SK-N-SH (cell line): ENCODE measurements around the gene UBR2. TPM values are rescaled to one million over a fixed set of nuclear protein-coding genes. Genes with fewer than 3 reads are reported as not detected.

ENCODE experiments used
- CTCF ChIA-PET: fragments of 300-600, 350-600 bp; formaldehyde crosslinking; extraction: SDS; loops from one replicate; lab custom pipeline; 2021; lab: Yijun Ruan, JAX
- POLR2A ChIA-PET: fragments of 350-600 bp; sonication (Branson Sonifier 250); formaldehyde crosslinking; extraction: SDS; loops from one replicate; lab custom pipeline; 2020; ENCODE audit warnings: antibody characterized with exemption, inconsistent platforms; lab: Yijun Ruan, JAX
- DNase-seq: peaks from one replicate; pipeline ENCODE4 v3.0.0; 2012
- H2AFZ ChIP-seq: fragments of 200-600 bp; sonication (generic); 2 replicates; pipeline ENCODE4 v1.8.1; 2016; ENCODE audit warnings: antibody characterized with exemption, mild to moderate bottlenecking, low read depth
- H3F3A ChIP-seq: fragments of 200-600 bp; sonication (generic); replicated peaks from 2 replicates; pipeline ENCODE3; 2016; ENCODE audit warnings: antibody characterized with exemption, mild to moderate bottlenecking; ENCODE audit not compliant: insufficient read depth
- H3K27ac ChIP-seq, 2 experiments: fragments of 200-500 bp in 1 of 2; fragments of 200-600 bp in 1 of 2; sonication (Bioruptor generic) in 1 of 2; sonication (generic), shearing (Covaris generic) in 1 of 2; 2 replicates each; pipeline versions ENCODE4 v1.5.1 to v1.6.1; 2014 to 2016; ENCODE audit warnings: low read depth in 2 of 2, inconsistent platforms in 1 of 2, low read length in 1 of 2, mild to moderate bottlenecking in 1 of 2, mixed read lengths in 1 of 2
- H3K27me3 ChIP-seq: fragments of 200-600 bp; sonication (generic), shearing (Covaris generic); 2 replicates; pipeline ENCODE4 v1.6.1; 2016; ENCODE audit warnings: mixed run types; ENCODE audit not compliant: insufficient read depth
- H3K36me3 ChIP-seq, 2 experiments: fragments of 200-500 bp in 1 of 2; fragments of 200-600 bp in 1 of 2; sonication (Bioruptor generic) in 1 of 2; sonication (generic) in 1 of 2; replicated peaks in 1 of 2; 2 replicates each; pipeline versions ENCODE3 to v1.5.1; 2014 to 2016; ENCODE audit warnings: low read length in 1 of 2, mild to moderate bottlenecking in 1 of 2; ENCODE audit not compliant: insufficient read depth in 2 of 2, control insufficient read depth in 1 of 2
- H3K4me1 ChIP-seq, 2 experiments: fragments of 200-500 bp in 1 of 2; fragments of 200-600 bp in 1 of 2; sonication (Bioruptor generic) in 1 of 2; sonication (generic), shearing (Covaris generic) in 1 of 2; 2 replicates each; pipeline versions ENCODE4 v1.5.1 to v1.6.1; 2014 to 2016; ENCODE audit warnings: low read depth in 1 of 2, low read length in 1 of 2, mixed run types in 1 of 2; ENCODE audit not compliant: insufficient read depth in 2 of 2, control insufficient read depth in 1 of 2
- H3K4me2 ChIP-seq: fragments of 200-600 bp; sonication (generic), shearing (Covaris generic); 2 replicates; pipeline ENCODE4 v1.6.1; 2017; ENCODE audit warnings: mixed run types
- H3K4me3 ChIP-seq, 2 experiments: fragments of 200-500 bp in 1 of 2; fragments of 200-600 bp in 1 of 2; sonication (Bioruptor generic) in 1 of 2; sonication (generic), shearing (Covaris generic) in 1 of 2; 2 replicates each; pipeline versions ENCODE4 v1.5.1 to v1.8.1; 2014 to 2016; ENCODE audit warnings: low read depth in 2 of 2, inconsistent platforms in 1 of 2, low read length in 1 of 2, mild to moderate bottlenecking in 1 of 2, mixed read lengths in 1 of 2, moderate library complexity in 1 of 2
- H3K79me2 ChIP-seq: fragments of 200-600 bp; sonication (generic); 2 replicates; pipeline ENCODE4 v1.8.1; 2017; ENCODE audit warnings: mild to moderate bottlenecking; ENCODE audit not compliant: insufficient read depth
- H3K9ac ChIP-seq: fragments of 200-600 bp; sonication (generic); 2 replicates; pipeline ENCODE4 v1.6.1; 2017; ENCODE audit warnings: mixed run types
- H3K9me2 ChIP-seq: fragments of 200-600 bp; sonication (generic); 2 replicates; pipeline ENCODE4 v1.6.1; 2017; ENCODE audit warnings: mixed run types
- H3K9me3 ChIP-seq: fragments of 200-600 bp; sonication (generic); 2 replicates; pipeline ENCODE4 v1.6.1; 2017; ENCODE audit warnings: mixed run types, mild to moderate bottlenecking, moderate library complexity
- H4K20me1 ChIP-seq: fragments of 200-600 bp; sonication (generic); 2 replicates; pipeline ENCODE4 v1.6.1; 2017; ENCODE audit warnings: mild to moderate bottlenecking, mixed run types; ENCODE audit not compliant: insufficient read depth
- ELF1 ChIP-seq: IDR thresholded peaks from 2 replicates; pipeline ENCODE4 v1.4.0; 2012
- EP300 ChIP-seq, 2 experiments: IDR thresholded peaks; 2 replicates each; pipeline versions ENCODE4 v1.4.0 to v1.6.1; 2012; ENCODE audit warnings: borderline replicate concordance in 1 of 2, low read depth in 1 of 2, low read length in 1 of 2
- GATA2 ChIP-seq: sonication (generic); formaldehyde crosslinking; IDR thresholded peaks from 2 replicates; pipeline ENCODE4 v1.5.0; 2020; ENCODE audit warnings: mild to moderate bottlenecking, missing genetic modification reagents
- JUND ChIP-seq: IDR thresholded peaks from 2 replicates; pipeline ENCODE4 v1.4.0; 2012
- MXI1 ChIP-seq: IDR thresholded peaks from 2 replicates; pipeline ENCODE4 v1.6.1; 2012; ENCODE audit warnings: mild to moderate bottlenecking, low read depth, low read length, improper control_type of control experiment
- POLR2AphosphoS5 ChIP-seq: IDR thresholded peaks from 2 replicates; pipeline ENCODE4 v1.6.1; 2012; ENCODE audit warnings: low read depth, low read length
- RAD21 ChIP-seq: IDR thresholded peaks from 2 replicates; pipeline ENCODE4 v1.6.1; 2012; ENCODE audit warnings: mild to moderate bottlenecking, low read length
- RCOR1 ChIP-seq: fragments of 150-350 bp; IDR thresholded peaks from 2 replicates; pipeline ENCODE4 v1.6.1; 2017; ENCODE audit warnings: antibody characterized with exemption, low read length
- RFX5 ChIP-seq: IDR thresholded peaks from 2 replicates; pipeline ENCODE4 v1.6.1; 2012; ENCODE audit warnings: mild to moderate bottlenecking, improper control_type of control experiment, low read length
- RXRA ChIP-seq: IDR thresholded peaks from 2 replicates; pipeline ENCODE4 v1.4.0; 2012; ENCODE audit warnings: low read depth, mild to moderate bottlenecking, borderline replicate concordance
- SIN3A ChIP-seq: IDR thresholded peaks from 2 replicates; pipeline ENCODE4 v1.6.1; 2012; ENCODE audit warnings: low read depth, mild to moderate bottlenecking, low read length, moderate library complexity, borderline replicate concordance
- SMC3 ChIP-seq: IDR thresholded peaks from 2 replicates; pipeline ENCODE4 v1.6.1; 2012; ENCODE audit warnings: low read depth, low read length, improper control_type of control experiment
- TCF12 ChIP-seq: IDR thresholded peaks from 2 replicates; pipeline ENCODE4 v1.4.0; 2012
- YY1 ChIP-seq: IDR thresholded peaks from 2 replicates; pipeline ENCODE4 v1.4.0; 2012; ENCODE audit warnings: low read depth, mild to moderate bottlenecking
- WGBS: methylation state at CpG from one replicate; pipeline ENCODE4 v1.1.6; 2017; ENCODE audit warnings: low lambda C conversion rate; 5-methylcytosine and 5-hydroxymethylcytosine counted together
- polyA plus RNA-seq, 3 experiments: library from polyadenylated mRNA; depleted of rRNA; stranded (reverse); fragments of >200 nt; gene quantifications; 2 replicates each; pipeline ENCODE4 v1.2.3, GENCODE V29; 2012
- TF ChIP-seq, protein P1 (sequence below): IDR thresholded peaks from 2 replicates; pipeline ENCODE4 v1.6.1; 2012; ENCODE audit warnings: mild to moderate bottlenecking, low read depth, low read length, moderate library complexity
- TF ChIP-seq, protein P2 (sequence below): IDR thresholded peaks from 2 replicates; pipeline ENCODE4 v1.4.0; 2012; ENCODE audit warnings: low read depth
- TF ChIP-seq, protein P3 (sequence below): IDR thresholded peaks from 2 replicates; pipeline ENCODE4 v1.4.0; 2012; ENCODE audit warnings: low read depth, borderline replicate concordance
- TF ChIP-seq, protein P4 (sequence below): IDR thresholded peaks from 2 replicates; pipeline ENCODE4 v1.4.0; 2012; ENCODE audit warnings: low read depth, borderline replicate concordance

The UBR2 gene
- polyA plus RNA-seq, 1 of the 3 experiments (the other 2 are of a cell fraction), result 5.2 TPM

DNA sequence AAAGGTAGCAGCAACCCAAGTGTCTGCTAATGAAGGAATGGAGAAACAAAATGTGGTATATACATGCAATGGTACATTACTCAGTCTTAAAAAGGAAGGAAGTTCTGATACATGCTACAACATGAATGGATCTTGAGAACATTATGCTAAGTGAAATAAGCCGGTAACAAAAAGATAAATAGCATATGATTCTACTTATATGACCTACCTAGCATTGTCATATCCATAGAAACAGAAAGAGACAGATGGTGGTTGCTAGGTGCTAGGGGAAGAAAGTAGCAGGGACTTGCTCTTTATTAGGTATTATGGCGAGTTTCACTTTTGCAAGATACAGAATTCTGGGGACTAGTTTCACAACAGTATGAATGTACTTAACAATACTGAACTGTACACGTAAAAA, 46.6 kb downstream of the UBR2 start:
- H2AFZ ChIP-seq, result no peak overlapping the region
- WGBS, result 96% methylated on average over 3 of the region's 3 CpGs
- no peak overlapping the region for H3K4me3 ChIP-seq
- no peak overlapping the region for H3K4me2 ChIP-seq
- H3K4me1 ChIP-seq, result no peaks in the 10 kb centered on the region
- no peaks in the 10 kb centered on the region for H3K9me2 ChIP-seq
- H3K36me3 ChIP-seq, result peaks cover 20 to 58% of the 10 kb centered on the region in 2 experiments
- ChIA-PET POLR2A (no interaction called here), CTCF (no interaction called here)
- no peak overlapping the region for H3K9ac ChIP-seq
- H3K27ac ChIP-seq, result no peak overlapping the region
- DNase-seq, result no peak
- H4K20me1 ChIP-seq, result no peaks in the 10 kb centered on the region
- no peaks in the 10 kb centered on the region for H3K79me2 ChIP-seq
- no peak for TF ChIP-seq POLR2AphosphoS5
- no peak for TF ChIP-seq EP300 (IDR thresholded peaks at IDR 0.05; ENCODE audit: borderline replicate concordance in 1 of 2, low read depth in 1 of 2, low read length in 1 of 2)
- TF ChIP-seq SIN3A, result no peak
- no peak for TF ChIP-seq RFX5
- TF ChIP-seq RAD21, result no peak
- TF ChIP-seq, protein P1, sequence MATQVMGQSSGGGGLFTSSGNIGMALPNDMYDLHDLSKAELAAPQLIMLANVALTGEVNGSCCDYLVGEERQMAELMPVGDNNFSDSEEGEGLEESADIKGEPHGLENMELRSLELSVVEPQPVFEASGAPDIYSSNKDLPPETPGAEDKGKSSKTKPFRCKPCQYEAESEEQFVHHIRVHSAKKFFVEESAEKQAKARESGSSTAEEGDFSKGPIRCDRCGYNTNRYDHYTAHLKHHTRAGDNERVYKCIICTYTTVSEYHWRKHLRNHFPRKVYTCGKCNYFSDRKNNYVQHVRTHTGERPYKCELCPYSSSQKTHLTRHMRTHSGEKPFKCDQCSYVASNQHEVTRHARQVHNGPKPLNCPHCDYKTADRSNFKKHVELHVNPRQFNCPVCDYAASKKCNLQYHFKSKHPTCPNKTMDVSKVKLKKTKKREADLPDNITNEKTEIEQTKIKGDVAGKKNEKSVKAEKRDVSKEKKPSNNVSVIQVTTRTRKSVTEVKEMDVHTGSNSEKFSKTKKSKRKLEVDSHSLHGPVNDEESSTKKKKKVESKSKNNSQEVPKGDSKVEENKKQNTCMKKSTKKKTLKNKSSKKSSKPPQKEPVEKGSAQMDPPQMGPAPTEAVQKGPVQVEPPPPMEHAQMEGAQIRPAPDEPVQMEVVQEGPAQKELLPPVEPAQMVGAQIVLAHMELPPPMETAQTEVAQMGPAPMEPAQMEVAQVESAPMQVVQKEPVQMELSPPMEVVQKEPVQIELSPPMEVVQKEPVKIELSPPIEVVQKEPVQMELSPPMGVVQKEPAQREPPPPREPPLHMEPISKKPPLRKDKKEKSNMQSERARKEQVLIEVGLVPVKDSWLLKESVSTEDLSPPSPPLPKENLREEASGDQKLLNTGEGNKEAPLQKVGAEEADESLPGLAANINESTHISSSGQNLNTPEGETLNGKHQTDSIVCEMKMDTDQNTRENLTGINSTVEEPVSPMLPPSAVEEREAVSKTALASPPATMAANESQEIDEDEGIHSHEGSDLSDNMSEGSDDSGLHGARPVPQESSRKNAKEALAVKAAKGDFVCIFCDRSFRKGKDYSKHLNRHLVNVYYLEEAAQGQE, result no peak
- TF ChIP-seq, protein P2, sequence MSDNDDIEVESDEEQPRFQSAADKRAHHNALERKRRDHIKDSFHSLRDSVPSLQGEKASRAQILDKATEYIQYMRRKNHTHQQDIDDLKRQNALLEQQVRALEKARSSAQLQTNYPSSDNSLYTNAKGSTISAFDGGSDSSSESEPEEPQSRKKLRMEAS, result no peak
- TF ChIP-seq MXI1, result no peak
- TF ChIP-seq, protein P3, sequence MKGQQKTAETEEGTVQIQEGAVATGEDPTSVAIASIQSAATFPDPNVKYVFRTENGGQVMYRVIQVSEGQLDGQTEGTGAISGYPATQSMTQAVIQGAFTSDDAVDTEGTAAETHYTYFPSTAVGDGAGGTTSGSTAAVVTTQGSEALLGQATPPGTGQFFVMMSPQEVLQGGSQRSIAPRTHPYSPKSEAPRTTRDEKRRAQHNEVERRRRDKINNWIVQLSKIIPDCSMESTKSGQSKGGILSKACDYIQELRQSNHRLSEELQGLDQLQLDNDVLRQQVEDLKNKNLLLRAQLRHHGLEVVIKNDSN, result no peak
- no peaks in the 10 kb centered on the region for H3K9me3 ChIP-seq
- peaks cover 9% of the 10 kb centered on the region for H3F3A ChIP-seq
- no peaks in the 10 kb centered on the region for H3K27me3 ChIP-seq

DNA sequence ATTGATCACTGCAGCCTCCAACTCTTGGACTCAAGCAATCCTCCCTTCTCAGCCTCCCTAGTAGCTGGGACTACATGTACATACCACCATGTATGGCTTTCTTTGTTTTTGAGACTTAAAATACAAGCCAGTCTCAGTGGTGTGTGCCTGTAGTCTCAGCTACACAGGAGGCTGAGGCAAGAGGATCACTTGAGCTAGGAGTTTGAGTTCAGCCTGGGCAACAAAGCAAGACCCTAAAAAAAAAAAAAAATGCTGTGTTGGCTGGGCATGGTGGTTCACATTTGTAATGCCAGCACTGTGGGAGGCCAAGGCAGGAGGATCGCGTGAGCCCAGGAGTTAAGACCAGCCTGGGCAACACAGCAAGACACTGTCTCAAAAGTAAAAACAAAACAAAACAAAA, 51.7 kb downstream of the UBR2 start:
- no peaks in the 10 kb centered on the region for H3K27me3 ChIP-seq
- CTCF ChIA-PET, result no interaction called here
- H4K20me1 ChIP-seq, result no peaks in the 10 kb centered on the region
- H3K79me2 ChIP-seq, result no peaks in the 10 kb centered on the region
- no peak overlapping the region for H3K4me2 ChIP-seq
- H3K9me2 ChIP-seq, result no peaks in the 10 kb centered on the region
- H3K4me3 ChIP-seq, result no peak overlapping the region
- no peak for DNase-seq
- peaks cover 9% of the 10 kb centered on the region for H3F3A ChIP-seq
- H2AFZ ChIP-seq, result no peak overlapping the region
- H3K27ac ChIP-seq, result no peak overlapping the region
- no peaks in the 10 kb centered on the region for H3K4me1 ChIP-seq
- POLR2A ChIA-PET, result no interaction called here
- 93% methylated on average over 2 of the region's 2 CpGs for WGBS
- peaks cover 41 to 57% of the 10 kb centered on the region in 2 experiments for H3K36me3 ChIP-seq
- H3K9me3 ChIP-seq, result no peaks in the 10 kb centered on the region
- H3K9ac ChIP-seq, result no peak overlapping the region
- TF ChIP-seq, protein P1, result no peak
- TF ChIP-seq SMC3 (no peak), JUND (no peak), RCOR1 (no peak), RXRA (no peak), GATA2 (CRISPR knock-in tag) (no peak), YY1 (no peak), ELF1 (no peak), TCF12 (no peak), SIN3A (no peak), EP300 (IDR thresholded peaks at IDR 0.05; ENCODE audit: borderline replicate concordance in 1 of 2, low read depth in 1 of 2, low read length in 1 of 2) (no peak)
- TF ChIP-seq, protein P4, sequence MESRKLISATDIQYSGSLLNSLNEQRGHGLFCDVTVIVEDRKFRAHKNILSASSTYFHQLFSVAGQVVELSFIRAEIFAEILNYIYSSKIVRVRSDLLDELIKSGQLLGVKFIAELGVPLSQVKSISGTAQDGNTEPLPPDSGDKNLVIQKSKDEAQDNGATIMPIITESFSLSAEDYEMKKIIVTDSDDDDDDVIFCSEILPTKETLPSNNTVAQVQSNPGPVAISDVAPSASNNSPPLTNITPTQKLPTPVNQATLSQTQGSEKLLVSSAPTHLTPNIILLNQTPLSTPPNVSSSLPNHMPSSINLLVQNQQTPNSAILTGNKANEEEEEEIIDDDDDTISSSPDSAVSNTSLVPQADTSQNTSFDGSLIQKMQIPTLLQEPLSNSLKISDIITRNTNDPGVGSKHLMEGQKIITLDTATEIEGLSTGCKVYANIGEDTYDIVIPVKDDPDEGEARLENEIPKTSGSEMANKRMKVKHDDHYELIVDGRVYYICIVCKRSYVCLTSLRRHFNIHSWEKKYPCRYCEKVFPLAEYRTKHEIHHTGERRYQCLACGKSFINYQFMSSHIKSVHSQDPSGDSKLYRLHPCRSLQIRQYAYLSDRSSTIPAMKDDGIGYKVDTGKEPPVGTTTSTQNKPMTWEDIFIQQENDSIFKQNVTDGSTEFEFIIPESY, result no peak
